NCI-H2107 (cell line): ENCODE data around the gene FOXP1.

ENCODE experiments used
- DNase-seq: peaks from one replicate; lab custom pipeline; 2025; lab: John Stamatoyannopoulos, UW

FOXP1 gene

GRCh38 chr3:71425491-71426071 is 157.9 kb downstream of the FOXP1 start:
- DNase-seq: no peak

- no peak for DNase-seq
Observed at GRCh38 chr3:71423151-71423906, 160.2 kb downstream of the FOXP1 start.

GRCh38 chr3:71421820-71422566 is 161.5 kb downstream of the FOXP1 start:
- DNase-seq: no peak

GRCh38 chr3:71421475-71421819 is 162.1 kb downstream of the FOXP1 start:
- no peak for DNase-seq

DNA sequence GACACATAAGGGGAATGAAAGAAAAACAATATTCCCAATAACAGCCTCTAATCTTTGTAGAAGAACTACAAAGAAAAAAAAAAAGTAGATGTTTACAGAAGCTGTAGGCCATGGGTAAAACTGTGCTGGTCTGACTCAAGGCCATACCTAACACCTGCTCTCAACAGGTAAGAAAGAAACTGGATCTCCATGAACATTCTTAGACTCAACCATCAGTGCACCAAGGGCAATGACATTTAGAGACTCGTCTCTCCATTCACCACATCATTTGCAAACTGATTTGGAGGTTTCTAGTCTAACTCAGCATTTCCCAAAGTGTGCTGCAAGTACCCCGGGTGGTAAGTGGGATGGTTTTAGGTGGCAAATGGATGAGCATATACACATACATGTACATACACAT is 164.2 kb downstream of the FOXP1 start:
- no peak for DNase-seq

DNA sequence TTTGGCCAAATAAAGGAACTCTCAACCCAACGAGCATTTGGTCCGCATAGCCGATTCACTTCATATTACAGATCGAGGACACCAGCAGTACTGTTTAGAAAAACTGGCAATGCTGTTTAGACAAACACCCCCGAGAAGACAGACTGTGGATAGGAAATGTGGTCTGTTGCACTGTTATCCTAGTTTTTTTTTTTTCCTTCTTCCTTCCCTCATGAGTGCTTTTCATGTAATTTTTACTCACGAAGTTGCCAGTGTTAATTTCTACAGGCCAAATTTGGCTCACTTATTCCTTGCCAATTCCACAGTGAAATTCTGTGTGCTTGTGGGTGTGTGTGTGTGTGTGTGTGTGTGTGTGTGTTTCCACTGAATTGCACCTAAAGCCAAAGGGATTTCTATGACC is 165.7 kb downstream of the FOXP1 start:
- DNase-seq: no peak

DNA sequence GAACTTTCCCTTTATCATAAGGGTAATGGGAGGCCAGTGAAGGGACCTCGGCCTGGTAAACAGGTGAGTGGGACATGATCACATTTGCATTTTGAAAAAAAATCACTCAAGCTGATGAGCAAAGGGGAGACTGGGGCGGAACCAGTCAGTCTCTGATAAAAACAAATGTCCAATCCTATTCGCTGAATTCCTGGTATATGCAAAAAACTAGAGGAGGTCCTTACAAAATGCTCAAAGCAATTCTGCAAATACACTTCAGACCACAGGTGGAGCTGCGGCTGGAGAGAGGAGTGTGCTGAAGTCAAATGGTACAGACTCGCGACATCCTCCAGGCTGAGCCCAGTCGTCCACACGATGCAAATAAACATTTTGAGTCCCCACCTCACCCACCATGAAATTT is 166.7 kb downstream of the FOXP1 start:
- DNase-seq: no peak

GRCh38 chr3:71415681-71416122 is 167.8 kb downstream of the FOXP1 start:
- DNase-seq: no peak

DNA sequence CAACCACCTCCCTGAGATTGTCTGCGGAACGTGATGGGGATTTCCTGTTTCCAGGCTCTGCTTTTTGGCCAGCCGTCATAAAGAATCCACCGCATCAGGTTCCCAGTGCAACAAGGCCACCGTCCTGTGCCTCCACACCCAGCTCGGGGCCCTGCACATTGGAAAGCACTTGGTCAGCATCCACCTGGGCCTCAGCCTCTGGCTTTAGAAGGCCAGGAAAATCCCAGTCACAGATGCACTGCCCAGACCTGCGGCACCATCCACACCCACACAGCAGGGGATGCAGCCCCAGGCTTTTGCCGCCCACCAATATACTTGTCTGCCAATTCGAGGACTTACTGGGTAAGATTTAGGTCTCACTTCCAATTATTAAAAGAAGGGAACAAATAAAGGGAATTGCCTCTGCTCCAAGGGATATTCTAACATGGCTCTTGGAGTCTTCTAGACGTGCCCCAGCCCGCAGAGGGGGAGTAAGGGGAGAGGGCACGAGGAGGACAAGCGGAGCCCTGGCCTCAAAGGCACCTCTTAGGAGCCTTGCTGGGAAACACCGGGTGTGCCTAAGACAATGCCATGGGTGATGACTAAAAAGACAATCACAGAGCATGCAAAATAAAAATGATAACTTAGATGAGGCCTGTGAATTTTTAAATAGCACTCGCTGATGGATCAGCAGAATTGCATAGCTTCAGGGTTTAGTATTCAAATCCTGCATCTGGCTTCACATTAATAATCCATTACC is 169.2 kb downstream of the FOXP1 start:
- DNase-seq: no peak

GRCh38 chr3:71413572-71413971 is 170.0 kb downstream of the FOXP1 start:
- no peak for DNase-seq

- DNase-seq: no peak
Observed at GRCh38 chr3:71409352-71409751, 174.2 kb downstream of the FOXP1 start.

- no peak for DNase-seq
Observed at GRCh38 chr3:71408903-71409302, 174.6 kb downstream of the FOXP1 start.

DNA sequence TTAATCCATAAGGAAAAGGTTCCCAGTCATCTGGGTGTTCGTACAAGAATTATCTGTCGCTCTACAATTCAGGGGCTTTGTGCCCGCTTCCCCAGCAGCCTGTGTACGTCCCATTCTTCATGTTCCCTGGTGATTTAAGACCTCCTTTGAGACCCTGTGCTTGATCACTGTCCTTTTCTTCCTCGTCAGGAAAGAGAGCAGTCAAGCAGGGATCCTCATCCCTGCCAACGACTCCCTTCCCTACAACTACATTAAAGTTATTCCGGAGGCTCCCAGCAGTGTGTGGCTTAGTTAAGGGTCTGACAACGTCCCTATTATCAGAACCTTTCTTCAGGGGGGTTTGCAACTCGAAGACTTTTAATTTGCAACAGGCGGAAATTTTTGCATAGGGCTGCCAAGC is 175.7 kb downstream of the FOXP1 start:
- DNase-seq: no peak

DNA sequence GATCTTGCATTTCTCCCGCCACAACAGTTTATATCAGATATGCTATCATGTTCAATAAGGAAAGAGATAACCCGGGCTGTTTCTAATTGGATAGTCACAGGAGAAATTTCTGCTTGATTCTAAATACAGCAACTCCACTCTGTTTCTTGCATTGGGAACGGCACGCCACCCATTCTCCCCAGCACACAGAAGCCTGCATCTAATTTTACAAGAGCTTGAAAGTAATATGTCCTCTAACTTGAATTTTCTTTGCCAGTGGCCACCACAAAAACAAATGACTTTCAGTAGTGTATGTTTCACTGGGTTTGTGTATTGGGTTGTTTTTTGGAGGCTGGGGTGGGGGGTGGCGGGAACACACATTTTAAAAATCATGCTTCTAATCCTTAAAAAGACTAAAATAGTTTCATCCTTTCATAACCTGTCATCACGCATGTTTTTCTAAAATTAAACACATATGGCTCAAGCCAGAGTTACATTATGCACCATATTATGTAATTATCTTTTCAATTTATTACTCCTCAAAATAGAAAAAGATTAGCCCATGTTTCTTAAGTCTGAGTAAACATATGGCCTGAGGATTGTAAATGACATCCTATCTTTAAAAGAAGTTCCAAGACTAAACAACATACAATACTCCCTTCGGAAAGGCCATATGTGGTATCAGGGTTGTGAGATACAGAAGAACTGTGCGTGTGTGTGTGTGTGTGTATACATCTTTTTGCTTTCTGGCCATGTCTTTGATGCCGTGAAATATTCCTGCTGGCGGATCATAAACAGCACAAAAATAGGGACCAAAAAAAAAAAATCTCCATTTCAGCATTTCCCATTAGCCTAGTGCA is 176.3 kb downstream of the FOXP1 start:
- no peak for DNase-seq

GRCh38 chr3:71402911-71403310 is 180.6 kb downstream of the FOXP1 start:
- no peak for DNase-seq

DNA sequence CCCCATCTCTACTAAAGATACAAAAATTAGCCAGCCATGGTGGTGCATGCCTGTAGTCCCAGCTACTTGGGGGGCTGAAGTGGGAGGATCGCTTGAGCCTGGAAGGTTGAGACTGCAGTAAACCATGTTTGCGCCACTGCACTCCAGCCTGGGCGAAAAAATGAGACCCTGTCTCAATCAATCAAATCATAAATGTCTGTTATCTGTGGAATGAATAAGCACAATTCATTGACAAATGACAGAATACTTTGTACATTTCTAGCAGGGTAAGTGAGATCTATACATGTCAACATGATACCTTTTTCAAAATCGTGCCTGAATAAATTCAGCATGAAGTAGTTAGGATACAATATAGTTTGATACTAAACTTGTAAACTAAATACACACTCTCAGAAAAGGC is 181.2 kb downstream of the FOXP1 start:
- DNase-seq: no peak

DNA sequence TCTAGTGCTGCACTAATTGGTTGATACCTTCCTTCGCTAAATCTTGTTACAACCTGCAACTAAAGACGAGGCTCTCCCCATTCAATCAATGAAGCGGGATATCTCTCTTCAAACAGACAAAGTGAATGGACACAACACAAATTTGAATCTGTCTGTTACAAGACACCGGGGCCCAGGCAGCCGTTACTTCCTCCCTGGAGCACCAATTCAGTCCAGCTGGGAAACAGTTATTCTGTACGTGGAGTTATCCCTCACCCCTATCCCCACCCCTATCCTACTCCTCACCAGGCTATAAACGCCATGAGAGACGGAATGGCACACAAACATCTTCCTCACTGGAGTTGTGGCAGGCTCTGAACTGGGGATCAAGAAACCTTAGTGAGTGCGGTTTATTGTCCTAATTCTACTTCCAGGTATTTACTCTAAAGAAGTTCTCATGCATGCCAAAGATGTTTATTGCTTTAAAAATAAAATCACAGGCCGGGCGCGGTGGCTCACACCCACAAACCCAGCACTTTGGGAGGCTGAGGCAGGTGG is 181.8 kb downstream of the FOXP1 start:
- no peak for DNase-seq

DNA sequence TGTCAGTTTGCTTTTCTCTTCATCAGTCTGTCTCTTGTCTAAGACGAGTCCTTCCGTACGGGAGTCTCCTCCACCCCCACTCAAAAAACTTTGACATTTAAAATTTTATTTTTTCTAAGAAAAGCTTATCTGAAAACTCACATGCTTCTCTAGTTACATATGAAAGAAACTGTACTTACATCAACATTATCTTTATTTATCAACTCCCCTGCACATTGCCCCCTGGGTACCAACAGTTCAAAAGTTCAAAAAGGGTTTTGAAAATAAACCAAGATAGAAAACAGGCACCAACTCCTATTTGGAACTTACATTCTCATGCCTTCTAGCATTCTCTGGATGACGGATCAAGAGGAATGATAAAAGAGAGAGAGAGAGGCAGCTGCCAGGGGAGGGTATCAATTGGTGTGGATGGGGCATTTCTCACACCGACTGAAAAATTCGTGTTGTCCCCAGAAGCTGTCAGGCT is 182.5 kb downstream of the FOXP1 start:
- DNase-seq: no peak

GRCh38 chr3:71399478-71399877 is 184.1 kb downstream of the FOXP1 start:
- DNase-seq: no peak

- no peak for DNase-seq
Observed at GRCh38 chr3:71398157-71398836, 185.2 kb downstream of the FOXP1 start.

DNA sequence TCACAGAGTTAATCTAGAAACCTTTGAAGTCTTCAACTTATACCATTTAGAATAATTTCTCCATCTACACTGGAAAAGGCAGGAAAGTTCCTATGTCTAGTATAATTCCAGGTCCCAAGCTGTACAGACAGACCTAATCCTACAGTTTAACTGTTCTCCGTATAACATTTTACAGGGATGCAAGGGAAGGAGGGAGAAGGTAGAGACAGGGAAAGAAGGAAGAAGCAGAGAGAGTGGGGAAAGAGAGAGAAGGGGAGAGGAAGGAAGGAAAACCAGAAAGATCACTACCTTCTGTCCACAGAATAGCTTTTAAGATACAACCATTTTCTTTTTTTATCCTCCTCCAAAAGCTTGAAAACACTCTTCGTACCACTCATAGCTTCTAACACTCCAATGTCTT is 185.8 kb downstream of the FOXP1 start:
- DNase-seq: no peak
